Sigmoid colon (tissue), 3 donors: ENCODE data around the gene CELSR2.
A peak's percentile ranks its signal among the peaks of the same experiment; 100 is the strongest.

Experiments used
- POLR2A ChIP-seq, 2 donors: fragments of 450-650 bp; IDR thresholded peaks; one replicate each; pipeline ENCODE4 v1.6.1; 2016; ENCODE audit warnings: antibody characterized with exemption in 2 of 2, mild to moderate bottlenecking in 2 of 2, moderate library complexity in 2 of 2
- TF ChIP-seq, protein P1 (sequence below), 4 experiments: fragments of 450-650 bp in 3 of 4; fragments of 200-600 bp in 1 of 4; IDR thresholded peaks; one replicate each; pipeline ENCODE4 v1.5.1; 2016 to 2019; ENCODE audit warnings: antibody characterized with exemption in 4 of 4, mild to moderate bottlenecking in 3 of 4, moderate library complexity in 2 of 4

- TF ChIP-seq POLR2A (IDR thresholded peaks at IDR 0.05) = no peak
- TF ChIP-seq, protein P1, sequence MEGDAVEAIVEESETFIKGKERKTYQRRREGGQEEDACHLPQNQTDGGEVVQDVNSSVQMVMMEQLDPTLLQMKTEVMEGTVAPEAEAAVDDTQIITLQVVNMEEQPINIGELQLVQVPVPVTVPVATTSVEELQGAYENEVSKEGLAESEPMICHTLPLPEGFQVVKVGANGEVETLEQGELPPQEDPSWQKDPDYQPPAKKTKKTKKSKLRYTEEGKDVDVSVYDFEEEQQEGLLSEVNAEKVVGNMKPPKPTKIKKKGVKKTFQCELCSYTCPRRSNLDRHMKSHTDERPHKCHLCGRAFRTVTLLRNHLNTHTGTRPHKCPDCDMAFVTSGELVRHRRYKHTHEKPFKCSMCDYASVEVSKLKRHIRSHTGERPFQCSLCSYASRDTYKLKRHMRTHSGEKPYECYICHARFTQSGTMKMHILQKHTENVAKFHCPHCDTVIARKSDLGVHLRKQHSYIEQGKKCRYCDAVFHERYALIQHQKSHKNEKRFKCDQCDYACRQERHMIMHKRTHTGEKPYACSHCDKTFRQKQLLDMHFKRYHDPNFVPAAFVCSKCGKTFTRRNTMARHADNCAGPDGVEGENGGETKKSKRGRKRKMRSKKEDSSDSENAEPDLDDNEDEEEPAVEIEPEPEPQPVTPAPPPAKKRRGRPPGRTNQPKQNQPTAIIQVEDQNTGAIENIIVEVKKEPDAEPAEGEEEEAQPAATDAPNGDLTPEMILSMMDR (IDR thresholded peaks at IDR 0.05) = peak; percentile 97 to 100 (median 98)
Measured at GRCh38 chr1:109263597-109264378, 14.4 kb downstream of the CELSR2 start.
